ENCODE measurements around the gene NAIF1. TPM values are rescaled to one million over a fixed set of nuclear protein-coding genes. Genes with fewer than 3 reads are reported as not detected.
A peak's percentile ranks its signal among the peaks of the same experiment; 100 is the strongest.

NAIF1 gene
- total RNA-seq, 1 donor = 10.8 TPM

DNA sequence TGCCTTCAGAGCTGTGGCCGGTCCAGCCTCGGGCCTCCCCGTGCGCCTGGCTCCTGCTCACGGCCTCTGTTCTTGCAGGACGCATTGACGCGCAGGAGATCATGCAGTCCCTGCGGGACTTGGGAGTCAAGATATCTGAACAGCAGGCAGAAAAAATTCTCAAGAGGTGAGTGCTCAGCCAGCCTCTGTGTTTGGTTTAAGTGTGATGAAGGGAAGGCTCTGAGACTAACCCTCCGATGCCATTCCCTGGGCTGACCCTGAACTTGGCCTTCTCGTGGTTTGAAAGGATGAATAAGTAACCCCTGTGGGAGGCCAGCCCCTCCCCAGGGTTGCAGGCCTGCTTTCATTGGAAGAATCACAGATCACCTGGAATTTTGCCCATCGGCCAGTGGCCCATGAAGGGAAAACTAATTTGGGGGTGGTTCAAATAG lies 34.1 kb upstream of the NAIF1 start:
- no peak overlapping the region for H3K4me3 ChIP-seq (ENCODE audit: low read depth, low read length)
- TF ChIP-seq, protein P1, sequence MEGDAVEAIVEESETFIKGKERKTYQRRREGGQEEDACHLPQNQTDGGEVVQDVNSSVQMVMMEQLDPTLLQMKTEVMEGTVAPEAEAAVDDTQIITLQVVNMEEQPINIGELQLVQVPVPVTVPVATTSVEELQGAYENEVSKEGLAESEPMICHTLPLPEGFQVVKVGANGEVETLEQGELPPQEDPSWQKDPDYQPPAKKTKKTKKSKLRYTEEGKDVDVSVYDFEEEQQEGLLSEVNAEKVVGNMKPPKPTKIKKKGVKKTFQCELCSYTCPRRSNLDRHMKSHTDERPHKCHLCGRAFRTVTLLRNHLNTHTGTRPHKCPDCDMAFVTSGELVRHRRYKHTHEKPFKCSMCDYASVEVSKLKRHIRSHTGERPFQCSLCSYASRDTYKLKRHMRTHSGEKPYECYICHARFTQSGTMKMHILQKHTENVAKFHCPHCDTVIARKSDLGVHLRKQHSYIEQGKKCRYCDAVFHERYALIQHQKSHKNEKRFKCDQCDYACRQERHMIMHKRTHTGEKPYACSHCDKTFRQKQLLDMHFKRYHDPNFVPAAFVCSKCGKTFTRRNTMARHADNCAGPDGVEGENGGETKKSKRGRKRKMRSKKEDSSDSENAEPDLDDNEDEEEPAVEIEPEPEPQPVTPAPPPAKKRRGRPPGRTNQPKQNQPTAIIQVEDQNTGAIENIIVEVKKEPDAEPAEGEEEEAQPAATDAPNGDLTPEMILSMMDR (IDR thresholded peaks at IDR 0.05; ENCODE audit: insufficient read depth, low read depth, low read length) = no peak
- no peak for DNase-seq (ENCODE audit: low read depth)

GRCh38 chr9:128100581-128100980 lies 33.5 kb upstream of the NAIF1 start:
- TF ChIP-seq, protein P1 (IDR thresholded peaks at IDR 0.05; ENCODE audit: insufficient read depth, low read depth, low read length) = no peak
- no peak for DNase-seq (ENCODE audit: low read depth)
- H3K4me3 ChIP-seq (ENCODE audit: low read depth, low read length) = peak overlapping the region; percentile 65

- peak overlapping the region; percentile 65 for H3K4me3 ChIP-seq (ENCODE audit: low read depth, low read length)
- TF ChIP-seq, protein P1 (IDR thresholded peaks at IDR 0.05; ENCODE audit: insufficient read depth, low read depth, low read length) = no peak
- DNase-seq (ENCODE audit: low read depth) = peak; percentile 48
Observed at GRCh38 chr9:128099932-128100491, 32.9 kb upstream of the NAIF1 start.

DNA sequence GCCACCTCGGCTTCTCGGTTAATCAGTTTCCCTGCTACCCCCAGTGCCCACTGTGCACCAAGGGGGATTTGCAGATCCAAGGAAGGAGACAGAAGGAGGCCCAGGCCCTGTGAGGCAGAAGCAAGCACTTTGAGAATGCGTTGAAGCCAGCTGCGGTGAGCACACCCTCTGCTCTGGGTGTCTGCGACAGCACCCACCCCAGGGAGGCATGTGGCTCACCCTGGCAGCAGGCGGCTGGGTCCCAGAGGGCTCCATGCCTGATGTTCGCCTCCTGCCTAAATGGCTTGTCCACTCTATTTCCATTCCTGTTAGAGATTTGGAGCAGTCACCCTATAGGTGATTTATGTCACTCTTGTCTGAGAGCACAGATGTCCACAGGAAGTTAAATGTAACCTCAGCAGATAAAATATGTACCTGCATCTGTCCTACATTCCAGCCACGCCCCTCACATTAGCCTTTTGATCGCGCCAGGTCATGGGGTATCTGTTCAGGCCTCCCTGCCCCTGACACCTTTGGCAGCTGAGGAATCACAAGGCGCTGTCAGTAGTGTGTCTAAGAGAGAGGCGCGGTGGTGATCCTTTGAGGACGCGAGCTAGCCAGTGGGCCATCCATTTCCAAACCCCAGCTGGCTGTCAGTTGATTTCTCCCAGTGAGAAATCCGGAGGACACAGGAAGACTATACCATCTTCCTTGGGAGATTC lies 32.3 kb upstream of the NAIF1 start:
- peak; percentile 58 for DNase-seq (ENCODE audit: low read depth)
- TF ChIP-seq, protein P1 (IDR thresholded peaks at IDR 0.05; ENCODE audit: insufficient read depth, low read depth, low read length) = no peak
- peak overlapping the region; percentile 65 for H3K4me3 ChIP-seq (ENCODE audit: low read depth, low read length)

DNA sequence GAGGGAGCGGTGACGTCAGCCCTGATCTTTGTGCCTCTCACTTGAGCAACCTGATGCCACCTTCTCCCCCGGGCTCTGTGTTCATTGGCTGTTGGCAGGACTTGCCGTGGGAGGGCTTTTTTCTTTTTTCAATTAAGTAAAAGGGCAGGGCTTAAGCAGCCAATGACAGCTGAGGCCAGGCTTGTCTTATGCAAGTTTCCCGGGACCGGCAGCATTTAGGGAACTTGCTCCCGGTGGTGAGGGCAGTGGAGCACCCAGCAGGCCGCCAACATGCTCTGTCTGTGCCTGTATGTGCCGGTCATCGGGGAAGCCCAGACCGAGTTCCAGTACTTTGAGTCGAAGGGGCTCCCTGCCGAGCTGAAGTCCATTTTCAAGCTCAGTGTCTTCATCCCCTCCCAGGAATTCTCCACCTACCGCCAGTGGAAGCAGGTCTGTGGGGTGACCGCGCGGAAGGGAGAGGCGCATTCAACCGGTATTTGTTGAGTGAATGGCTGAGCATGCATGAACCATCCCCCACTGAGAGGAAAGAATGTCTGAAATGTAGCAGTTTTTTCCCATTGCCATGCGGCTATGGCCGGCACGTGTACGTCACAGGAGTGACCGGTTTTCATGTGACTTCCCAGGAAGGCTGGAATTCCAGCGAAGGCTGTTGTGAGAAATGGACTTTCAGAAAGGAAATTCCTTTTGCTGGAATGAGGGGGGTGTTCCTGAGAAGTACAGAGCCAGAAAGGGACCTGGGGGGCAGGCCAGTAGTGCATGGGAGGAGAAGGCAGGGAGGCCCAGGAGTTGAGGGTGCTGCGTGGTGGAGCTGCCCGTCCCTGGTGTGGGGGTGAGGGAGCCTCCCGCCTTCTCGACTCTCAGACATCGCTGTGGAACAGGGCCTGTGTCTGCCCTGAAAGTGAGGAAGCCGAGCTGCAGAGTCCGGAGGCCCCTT lies 31.4 kb upstream of the NAIF1 start:
- TF ChIP-seq, protein P1 (IDR thresholded peaks at IDR 0.05; ENCODE audit: insufficient read depth, low read depth, low read length) = no peak

DNA sequence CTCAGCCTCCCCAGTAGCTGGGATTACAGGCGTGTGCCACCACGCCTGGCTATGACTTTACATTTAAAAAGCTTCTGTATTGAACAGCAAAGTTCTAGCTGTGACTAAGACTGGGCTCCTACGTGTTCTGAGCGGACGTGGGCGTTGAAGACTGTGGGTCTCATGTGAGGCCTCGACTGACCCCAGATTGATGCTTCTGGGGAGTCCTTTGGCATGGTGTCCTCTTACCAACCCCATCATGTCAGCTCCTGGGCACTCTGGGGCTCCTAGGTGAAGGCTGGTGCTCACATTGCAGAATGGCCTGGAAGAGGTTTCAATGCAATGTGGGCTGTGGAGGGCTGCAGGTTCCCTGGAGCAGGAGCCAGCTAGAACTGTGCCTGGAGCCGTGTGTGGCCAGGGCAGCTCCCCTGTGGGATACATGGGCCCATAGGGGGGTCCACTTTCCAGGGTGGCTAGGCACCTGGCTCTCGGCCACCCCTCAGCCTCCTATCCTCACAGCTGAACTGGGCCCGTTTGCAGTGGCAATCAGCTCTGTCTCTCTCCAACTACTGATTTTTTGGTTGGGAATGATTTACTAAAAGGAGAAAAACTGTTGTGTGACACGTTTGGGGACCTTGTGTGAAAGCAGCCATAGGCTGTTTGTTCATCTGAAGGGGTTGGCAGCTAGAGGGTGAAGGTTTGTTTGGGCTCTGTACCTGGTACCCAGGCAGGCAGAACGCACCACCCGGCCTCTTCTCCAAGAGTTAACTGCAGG lies 30.6 kb upstream of the NAIF1 start:
- DNase-seq (ENCODE audit: low read depth) = no peak
- H3K4me3 ChIP-seq (ENCODE audit: low read depth, low read length) = peak overlapping the region; percentile 16
- TF ChIP-seq, protein P1 (IDR thresholded peaks at IDR 0.05; ENCODE audit: insufficient read depth, low read depth, low read length) = no peak

More for the DNA sequence above, 31.4 kb upstream of the NAIF1 start:
- DNase-seq (ENCODE audit: low read depth) = peak; percentile 99
- H3K4me3 ChIP-seq (ENCODE audit: low read depth, low read length) = peak overlapping the region; percentile 65
